NCI-H446 treated with DMSO at 0.1 percent for 48 hours (cell line): Measurements from ENCODE around the gene TMED10.

Experiments
- DNase-seq: peaks from one replicate; lab custom pipeline; 2025; lab: John Stamatoyannopoulos, UW

TMED10 gene

GRCh38 chr14:75176142-75176820 lies at the start of gene TMED10:
TMED10 (minus strand) TSS chr14:75176612; CDS start chr14:75176579, 33 bp downstream.
- peak; percentile 91 for DNase-seq

GRCh38 chr14:75224561-75224960 lies 48.1 kb upstream of the TMED10 start:
- no peak for DNase-seq

- DNase-seq: no peak
Observed at GRCh38 chr14:75223664-75224154, 47.3 kb upstream of the TMED10 start.

- no peak for DNase-seq
Observed at GRCh38 chr14:75222208-75222701, 45.8 kb upstream of the TMED10 start.

GRCh38 chr14:75221797-75222196 lies 45.4 kb upstream of the TMED10 start:
- no peak for DNase-seq

- no peak for DNase-seq
Observed at GRCh38 chr14:75220156-75220555, 43.7 kb upstream of the TMED10 start.

- DNase-seq: no peak
Observed at GRCh38 chr14:75217508-75218206, 41.2 kb upstream of the TMED10 start.

- no peak for DNase-seq
Observed at GRCh38 chr14:75216427-75217006, 40.1 kb upstream of the TMED10 start.

GRCh38 chr14:75215520-75215919 lies 39.1 kb upstream of the TMED10 start:
- DNase-seq: no peak

- DNase-seq: no peak
Observed at GRCh38 chr14:75214558-75214957, 38.1 kb upstream of the TMED10 start.

GRCh38 chr14:75213172-75213571 lies 36.8 kb upstream of the TMED10 start:
- no peak for DNase-seq

- no peak for DNase-seq
Observed at GRCh38 chr14:75208843-75209242, 32.4 kb upstream of the TMED10 start.

GRCh38 chr14:75206190-75206589 lies 29.8 kb upstream of the TMED10 start:
- no peak for DNase-seq

- DNase-seq: no peak
Observed at GRCh38 chr14:75205591-75205990, 29.2 kb upstream of the TMED10 start.

- DNase-seq: no peak
Observed at GRCh38 chr14:75204116-75204515, 27.7 kb upstream of the TMED10 start.

- no peak for DNase-seq
Observed at GRCh38 chr14:75202657-75203056, 26.2 kb upstream of the TMED10 start.

- no peak for DNase-seq
Observed at GRCh38 chr14:75201087-75201486, 24.7 kb upstream of the TMED10 start.

GRCh38 chr14:75200451-75200850 lies 24.0 kb upstream of the TMED10 start:
- no peak for DNase-seq

GRCh38 chr14:75198291-75198933 lies 22.0 kb upstream of the TMED10 start:
- peak; percentile 50 for DNase-seq

- no peak for DNase-seq
Observed at GRCh38 chr14:75197338-75197737, 20.9 kb upstream of the TMED10 start.

- no peak for DNase-seq
Observed at GRCh38 chr14:75196468-75196867, 20.1 kb upstream of the TMED10 start.

- DNase-seq: no peak
Observed at GRCh38 chr14:75196064-75196463, 19.7 kb upstream of the TMED10 start.
